ENCODE measurements around the gene TNK2.

GRCh38 chr3:195853036-195853435 is 55.3 kb downstream of the TNK2 start:
- TF ChIP-seq FOXK2 (IDR thresholded peaks at IDR 0.05), result no peak
- no peak for TF ChIP-seq L3MBTL2 (conservative IDR thresholded peaks at IDR 0.05)
